HG03354 (cell line): ENCODE measurements around the gene INTS13.
"Not testable (repeated sequence)": the region's sequence is repeated elsewhere in the genome, so short reads cannot be mapped to it uniquely, and the experiment has no call there.

Experiments used
- ATAC-seq: cut with Tn5 transposase; IDR thresholded peaks from one replicate; pipeline ENCODE4 v1.9.1; 2021; ENCODE audit warnings: mild to moderate bottlenecking; ENCODE audit not compliant: unreplicated experiment, poor library complexity, severe bottlenecking

Gene INTS13

GRCh38 chr12:26936559-26937442 is 980 bp downstream of the INTS13 start:
- ATAC-seq, result no peak

- ATAC-seq, result no peak
These were observed 2.0 kb downstream of the INTS13 start for GRCh38 chr12:26935636-26936378.

DNA sequence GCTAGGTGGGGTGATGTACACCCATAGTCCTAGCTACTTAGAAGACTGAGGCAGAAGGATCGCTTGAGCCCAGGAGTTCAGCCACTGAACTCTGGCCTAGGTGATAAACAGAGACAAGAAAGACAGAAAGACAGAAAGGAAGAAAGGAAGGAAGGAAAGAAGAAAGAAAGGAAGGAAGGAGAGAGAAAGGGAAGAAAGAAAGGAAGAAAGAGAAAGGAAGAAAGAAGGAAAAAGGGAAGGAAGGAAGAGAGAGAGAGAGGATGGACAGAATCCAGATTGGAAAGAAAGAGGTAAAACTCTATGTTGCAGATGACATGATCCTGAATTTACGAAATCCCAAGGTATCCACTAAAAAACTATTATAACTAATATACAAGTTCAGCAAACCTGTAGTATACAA is 8.2 kb downstream of the INTS13 start:
- ATAC-seq, result no peak

GRCh38 chr12:26928661-26929060 is 9.1 kb downstream of the INTS13 start:
- no peak for ATAC-seq

GRCh38 chr12:26921886-26922285 is 15.9 kb downstream of the INTS13 start:
- ATAC-seq, result no peak

- ATAC-seq, result no peak
These were observed 18.6 kb downstream of the INTS13 start for GRCh38 chr12:26919216-26919555.

GRCh38 chr12:26918321-26919215 is 19.2 kb downstream of the INTS13 start:
- ATAC-seq, result no peak

DNA sequence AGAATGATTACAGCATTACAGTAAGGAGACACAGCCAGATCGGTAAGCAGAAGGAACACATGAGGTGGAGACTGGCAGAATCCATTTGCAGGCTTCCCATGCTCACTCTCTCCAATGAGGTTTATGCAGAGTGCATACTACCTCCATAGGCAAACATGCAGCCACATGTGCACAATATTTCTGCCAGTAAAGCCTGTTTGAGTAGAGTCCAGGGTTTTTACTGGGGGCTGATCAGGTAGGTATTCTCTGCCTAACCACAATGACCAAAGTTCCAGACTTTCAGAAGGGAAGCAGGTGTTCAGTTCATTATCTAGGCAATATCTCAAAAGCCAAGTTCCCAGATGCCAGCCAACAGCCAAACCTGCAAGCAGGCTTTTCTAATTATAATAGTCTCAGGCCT is 31.1 kb downstream of the INTS13 start:
- no peak for ATAC-seq

GRCh38 chr12:26906024-26906423 is 31.8 kb downstream of the INTS13 start:
- ATAC-seq, result no peak

- ATAC-seq, result not testable (repeated sequence)
These were observed 34.4 kb downstream of the INTS13 start for GRCh38 chr12:26903396-26903795.

- ATAC-seq, result no peak
These were observed 40.9 kb downstream of the INTS13 start for GRCh38 chr12:26896913-26897312.

- ATAC-seq, result no peak
These were observed 42.1 kb downstream of the INTS13 start for GRCh38 chr12:26895672-26896071.

GRCh38 chr12:26891704-26892103 is 46.1 kb downstream of the INTS13 start:
- no peak for ATAC-seq

- ATAC-seq, result no peak
These were observed 47.0 kb downstream of the INTS13 start for GRCh38 chr12:26890784-26891183.

DNA sequence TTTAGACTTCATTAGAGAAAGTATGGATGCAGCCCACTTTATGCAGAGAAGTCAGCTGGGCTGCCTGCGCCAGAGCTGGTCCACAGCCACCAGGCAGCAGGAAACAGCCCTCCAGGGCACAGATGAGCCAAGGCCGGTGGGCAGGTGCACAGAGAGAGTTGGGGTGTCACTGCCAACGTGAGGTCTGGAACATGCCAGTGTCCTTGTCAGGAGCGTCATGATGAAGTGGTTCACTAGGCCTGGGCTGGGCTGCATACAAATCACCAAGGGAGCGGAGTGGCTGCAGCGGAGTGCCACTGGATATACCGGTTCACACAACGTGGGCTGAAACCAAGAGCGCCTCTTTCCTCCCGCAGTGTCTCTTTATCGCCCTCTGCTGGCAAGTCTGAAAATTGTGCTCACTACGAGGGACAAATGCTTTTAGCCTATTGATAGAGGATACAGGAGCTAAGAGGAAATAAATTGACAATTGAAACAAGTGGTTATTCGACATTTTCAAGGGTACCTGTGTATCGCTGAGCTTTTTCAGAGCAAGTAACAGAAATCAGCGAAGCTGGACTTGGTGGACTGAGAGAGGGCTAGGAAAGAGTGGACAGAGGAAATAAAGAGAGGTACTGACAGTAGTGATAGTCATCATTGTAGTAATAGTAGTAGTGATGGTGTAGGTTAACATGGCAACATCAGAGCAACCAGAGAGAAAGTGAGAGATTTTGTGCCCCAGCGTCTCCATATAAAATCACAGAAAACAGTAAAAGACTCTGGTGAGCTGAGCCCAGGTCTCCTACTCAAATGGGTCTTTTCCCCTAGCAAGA is 52.8 kb downstream of the INTS13 start:
- peak; percentile 93 for ATAC-seq

DNA sequence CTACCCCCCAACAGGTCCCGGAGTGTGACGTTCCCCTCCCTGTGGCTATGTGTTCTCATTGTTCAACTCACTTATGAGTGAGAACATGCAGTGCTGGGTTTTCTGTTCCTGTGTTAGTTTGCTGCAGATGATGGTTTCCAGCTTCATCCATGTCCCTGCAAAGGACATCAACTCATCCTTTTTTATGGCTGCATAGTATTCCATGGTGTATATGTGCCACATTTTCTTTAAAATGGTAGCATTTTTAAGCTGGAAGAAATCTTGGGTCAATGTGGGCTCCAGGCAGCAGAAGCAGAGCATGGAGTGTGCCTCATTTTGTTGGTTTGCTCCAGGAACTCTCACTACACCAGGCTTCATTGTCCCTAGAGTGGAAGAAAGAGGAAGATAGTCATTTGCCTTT is 57.2 kb downstream of the INTS13 start:
- no peak for ATAC-seq

DNA sequence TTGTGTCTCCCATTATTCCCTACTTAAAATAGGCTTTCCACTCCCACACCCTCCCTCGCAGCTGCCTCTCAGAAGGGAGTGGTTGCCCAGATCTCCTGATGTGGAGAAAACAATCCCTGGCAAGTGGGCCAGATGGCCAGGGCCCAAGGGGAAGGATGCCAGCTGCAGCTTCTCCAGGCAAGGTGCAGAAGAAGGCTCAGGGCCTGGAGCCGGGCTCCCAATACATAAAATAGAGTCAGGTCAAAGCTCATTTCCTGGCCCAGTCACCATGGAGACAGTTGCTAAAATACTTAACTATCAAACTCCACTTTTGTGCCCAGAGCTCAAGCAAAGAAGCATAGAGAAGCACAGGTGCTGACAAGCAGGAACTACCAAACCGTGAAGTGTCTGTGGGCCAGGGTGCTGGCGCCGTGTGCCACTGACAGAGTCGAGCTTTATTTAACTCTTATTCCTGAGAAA is 59.1 kb downstream of the INTS13 start:
- ATAC-seq, result peak; percentile 91

DNA sequence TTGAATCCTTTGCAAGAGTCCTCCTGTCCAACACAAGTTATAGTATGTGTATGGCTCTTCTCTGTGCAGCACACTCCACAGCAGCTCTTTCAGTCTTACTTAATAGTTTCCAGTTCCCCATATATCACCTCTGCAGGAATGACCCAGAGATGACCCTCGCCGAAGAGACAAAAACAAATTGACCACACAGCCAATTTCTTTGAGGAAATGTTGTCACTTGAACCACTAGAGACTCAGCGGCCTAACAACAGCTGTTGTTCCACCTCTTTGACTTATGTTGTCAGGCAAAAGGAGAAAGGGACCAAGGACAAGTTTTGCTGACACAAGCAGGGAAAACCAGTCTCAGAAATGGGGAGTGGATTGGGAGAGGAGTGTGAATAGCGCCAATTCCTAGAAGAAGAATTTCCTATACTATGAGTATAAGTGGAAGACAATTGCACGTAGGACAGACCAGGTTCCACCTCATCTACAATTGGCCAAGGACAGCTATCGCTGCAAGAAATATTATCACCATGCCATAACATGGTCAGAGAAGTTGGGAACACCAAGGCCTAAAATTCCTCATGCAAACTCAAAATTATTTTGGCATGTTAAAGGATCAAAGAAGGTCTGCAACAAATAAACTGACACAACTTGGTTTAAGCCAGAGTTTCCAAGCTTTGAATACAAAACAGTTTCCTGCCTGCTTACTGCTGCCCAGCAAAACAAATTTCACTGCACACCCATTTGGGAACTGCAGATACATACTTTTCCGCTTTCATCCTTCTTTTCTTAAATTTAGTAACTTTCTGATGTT is 63.1 kb downstream of the INTS13 start:
- ATAC-seq, result peak; percentile 59
